HFFc6 (cell line): ENCODE results near the gene CENPA. TPM values are rescaled to one million over a fixed set of nuclear protein-coding genes. Genes with fewer than 3 reads are reported as not detected.
"Not testable (repeated sequence)": the region's sequence is repeated elsewhere in the genome, so short reads cannot be mapped to it uniquely, and the experiment has no call there.

Experiments
- DNase-seq: peaks from one replicate; pipeline ENCODE4 v3.0.0-alpha.2; 2018
- H3K27ac Mint-ChIP-seq: 2 replicates; pipeline ENCODE4 v1.8.0; 2020; ENCODE audit warnings: mild to moderate bottlenecking, mixed read lengths
- H3K27me3 Mint-ChIP-seq: 2 replicates; pipeline ENCODE4 v1.8.0; 2021; ENCODE audit warnings: mild to moderate bottlenecking, moderate library complexity, mixed read lengths; ENCODE audit not compliant: insufficient read depth
- H3K36me3 Mint-ChIP-seq: 2 replicates; pipeline ENCODE4 v1.8.0; 2021; ENCODE audit warnings: low read depth, mixed read lengths
- H3K4me1 Mint-ChIP-seq: 2 replicates; pipeline ENCODE4 v1.8.0; 2020; ENCODE audit warnings: low read depth, mixed read lengths
- H3K4me3 Mint-ChIP-seq: 2 replicates; pipeline ENCODE4 v1.8.0; 2020; ENCODE audit warnings: mild to moderate bottlenecking, moderate library complexity, mixed read lengths
- H3K9me3 Mint-ChIP-seq: 2 replicates; pipeline ENCODE4 v1.8.0; 2020; ENCODE audit warnings: mild to moderate bottlenecking, mixed read lengths
- total RNA-seq, 6 experiments: library from RNA; stranded (reverse); fragmentation: NEBNext Ultra II Directional; extraction: Animal tissue kit (Norgen Biotek cat#: 25700); gene quantifications; 2 replicates in 1 of 6; 3 replicates in 5 of 6; pipeline ENCODE4 v1.2.3, GENCODE V29; 2021
- TF ChIP-seq, protein P1 (sequence below): fragments of 200-600 bp; sonication (generic); IDR thresholded peaks from 2 replicates; pipeline ENCODE4 v1.5.0; 2021; ENCODE audit warnings: antibody characterized with exemption, mild to moderate bottlenecking

The CENPA gene
- total RNA-seq, 6 experiments from 2014 or later, result 8.7 to 20.4 (median 17.5) TPM

DNA sequence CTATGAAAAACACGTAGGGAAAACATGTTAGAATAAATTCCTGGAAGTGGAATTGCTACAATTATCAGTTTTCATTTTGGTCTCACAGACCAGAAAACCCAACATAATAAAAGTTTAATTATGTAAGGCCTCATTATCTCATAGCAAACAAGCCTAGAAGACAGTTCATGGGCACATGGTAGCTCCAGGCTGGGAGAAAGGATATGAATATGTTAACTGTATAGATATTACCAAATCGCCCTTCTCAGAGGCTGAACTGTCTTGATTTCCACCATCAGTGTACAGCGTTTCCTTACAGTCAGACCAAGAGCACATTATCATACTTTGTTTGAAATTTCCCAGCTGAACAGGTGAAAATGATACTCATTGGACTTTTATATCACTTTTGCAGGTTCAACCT lies 38.9 kb upstream of the CENPA start:
- DNase-seq, result no peak
- peaks cover 21% of the 10 kb centered on the region for H3K4me1 Mint-ChIP-seq
- H3K9me3 Mint-ChIP-seq, result no peaks in the 10 kb centered on the region
- H3K27ac Mint-ChIP-seq, result no peak overlapping the region
- H3K27me3 Mint-ChIP-seq, result peaks cover 9% of the 10 kb centered on the region
- no peak overlapping the region for H3K4me3 Mint-ChIP-seq
- TF ChIP-seq, protein P1, sequence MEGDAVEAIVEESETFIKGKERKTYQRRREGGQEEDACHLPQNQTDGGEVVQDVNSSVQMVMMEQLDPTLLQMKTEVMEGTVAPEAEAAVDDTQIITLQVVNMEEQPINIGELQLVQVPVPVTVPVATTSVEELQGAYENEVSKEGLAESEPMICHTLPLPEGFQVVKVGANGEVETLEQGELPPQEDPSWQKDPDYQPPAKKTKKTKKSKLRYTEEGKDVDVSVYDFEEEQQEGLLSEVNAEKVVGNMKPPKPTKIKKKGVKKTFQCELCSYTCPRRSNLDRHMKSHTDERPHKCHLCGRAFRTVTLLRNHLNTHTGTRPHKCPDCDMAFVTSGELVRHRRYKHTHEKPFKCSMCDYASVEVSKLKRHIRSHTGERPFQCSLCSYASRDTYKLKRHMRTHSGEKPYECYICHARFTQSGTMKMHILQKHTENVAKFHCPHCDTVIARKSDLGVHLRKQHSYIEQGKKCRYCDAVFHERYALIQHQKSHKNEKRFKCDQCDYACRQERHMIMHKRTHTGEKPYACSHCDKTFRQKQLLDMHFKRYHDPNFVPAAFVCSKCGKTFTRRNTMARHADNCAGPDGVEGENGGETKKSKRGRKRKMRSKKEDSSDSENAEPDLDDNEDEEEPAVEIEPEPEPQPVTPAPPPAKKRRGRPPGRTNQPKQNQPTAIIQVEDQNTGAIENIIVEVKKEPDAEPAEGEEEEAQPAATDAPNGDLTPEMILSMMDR, result no peak
- H3K36me3 Mint-ChIP-seq, result peaks cover 5% of the 10 kb centered on the region; the same call in 1 of the 2 replicates

DNA sequence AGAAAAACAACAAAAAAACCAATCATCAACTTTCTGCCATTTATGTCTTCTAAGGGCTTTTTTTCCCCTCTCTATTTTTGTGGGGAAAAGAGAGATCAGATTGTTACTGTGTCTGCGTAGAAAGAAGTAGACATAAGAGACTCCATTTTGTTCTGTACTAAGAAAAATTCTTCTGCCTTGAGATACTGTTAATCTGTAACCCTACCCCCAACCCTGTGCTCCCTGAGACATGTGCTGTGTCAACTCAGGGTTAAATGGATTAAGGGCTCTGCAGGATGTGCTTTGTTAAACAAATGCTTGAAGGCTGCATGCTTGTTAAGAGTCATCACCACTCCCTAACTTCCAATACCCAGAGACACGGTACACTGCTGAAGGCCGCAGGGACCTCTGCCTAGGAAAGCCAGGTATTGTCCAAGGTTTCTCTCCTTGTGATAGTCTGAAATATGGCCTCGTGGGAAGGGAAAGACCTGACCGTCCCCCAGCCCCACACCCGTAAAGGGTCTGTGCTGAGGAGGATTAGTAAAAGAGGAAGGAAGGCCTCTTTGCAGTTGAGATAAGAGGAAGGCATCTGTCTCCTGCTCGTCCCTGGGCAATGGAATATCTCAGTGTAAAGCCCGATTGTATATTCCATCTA lies 36.0 kb upstream of the CENPA start:
- DNase-seq, result peak; percentile 25
- not testable (repeated sequence) for H3K4me3 Mint-ChIP-seq

DNA sequence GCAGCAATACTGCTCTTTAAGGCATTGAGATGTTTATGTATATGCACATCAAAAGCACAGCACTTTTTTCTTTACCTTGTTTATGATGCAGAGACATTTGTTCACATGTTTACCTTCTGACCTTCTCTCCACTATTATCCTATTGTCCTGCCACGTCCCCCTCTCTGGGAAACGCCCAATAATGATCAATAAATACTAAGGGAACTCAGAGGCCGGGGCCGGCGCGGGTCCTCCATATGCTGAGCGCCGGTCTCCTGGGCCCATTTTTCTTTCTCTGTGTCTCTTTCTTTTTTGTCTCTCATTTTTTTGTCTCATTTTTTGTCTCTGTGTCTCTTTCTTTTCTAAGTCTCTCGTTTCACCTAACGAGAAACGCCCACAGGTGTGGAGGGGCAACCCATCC lies 35.4 kb upstream of the CENPA start:
- not testable (repeated sequence) for H3K36me3 Mint-ChIP-seq, H3K4me3 Mint-ChIP-seq, H3K9me3 Mint-ChIP-seq, DNase-seq
- Mint-ChIP-seq H3K27me3 (peaks cover 14% of the 10 kb centered on the region), H3K27ac (0 out of 2 replicates have a peak overlapping the region, but pooled peaks have one; percentile 60), H3K4me1 (peaks cover 21% of the 10 kb centered on the region)

More for the DNA sequence above, 36.0 kb upstream of the CENPA start:
- peaks cover 21% of the 10 kb centered on the region for H3K4me1 Mint-ChIP-seq
- not testable (repeated sequence) for H3K36me3 Mint-ChIP-seq, H3K9me3 Mint-ChIP-seq, H3K27me3 Mint-ChIP-seq
- peak overlapping the region; percentile 60; the same call in 1 of the 2 replicates for H3K27ac Mint-ChIP-seq

DNA sequence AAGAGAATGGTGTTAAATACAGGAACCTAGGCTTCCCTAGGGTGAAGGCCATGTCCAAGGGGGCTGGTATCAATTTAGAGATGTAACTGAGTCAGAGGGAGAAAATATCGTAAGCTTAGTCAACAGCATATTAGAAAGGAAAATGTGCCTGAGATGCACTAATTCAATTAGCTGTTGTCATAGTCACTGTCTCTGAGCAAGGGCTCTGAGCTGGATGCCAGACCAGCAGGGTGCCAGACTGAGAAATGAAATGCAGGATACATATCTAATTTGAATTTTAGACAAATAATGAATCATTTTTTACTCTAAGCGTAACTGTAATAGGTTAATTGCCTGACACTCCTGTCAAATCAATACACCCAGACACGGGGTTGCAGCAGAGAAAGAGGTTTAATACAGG lies 33.2 kb upstream of the CENPA start:
- H3K4me1 Mint-ChIP-seq, result peaks cover 26% of the 10 kb centered on the region
- no peak overlapping the region for H3K4me3 Mint-ChIP-seq
- no peak overlapping the region for H3K27ac Mint-ChIP-seq
- no peaks in the 10 kb centered on the region for H3K9me3 Mint-ChIP-seq
- DNase-seq, result no peak
- peaks cover 5% of the 10 kb centered on the region; the same call in 1 of the 2 replicates for H3K36me3 Mint-ChIP-seq
- TF ChIP-seq, protein P1, result no peak
- peaks cover 11% of the 10 kb centered on the region for H3K27me3 Mint-ChIP-seq

DNA sequence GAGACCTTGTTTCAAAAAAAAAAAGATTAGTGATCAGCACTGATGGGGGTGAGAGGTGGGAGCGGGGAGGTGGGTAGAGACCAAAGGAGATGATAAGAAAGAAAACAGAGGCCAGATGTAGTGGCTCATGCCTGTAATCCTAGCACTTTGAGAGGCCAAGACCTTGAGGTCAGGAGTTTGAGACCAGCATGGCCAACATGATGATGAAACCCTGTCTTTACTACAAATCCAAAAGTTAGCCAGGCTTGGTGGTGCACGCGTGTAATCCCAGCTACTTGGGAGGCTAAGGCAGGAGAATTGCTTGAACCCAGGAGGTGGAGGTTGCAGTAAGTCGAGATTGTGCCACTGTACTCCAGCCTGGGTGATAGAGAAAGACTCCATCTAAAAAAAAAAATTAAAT lies 31.3 kb upstream of the CENPA start:
- peaks cover 5% of the 10 kb centered on the region; the same call in 1 of the 2 replicates for H3K36me3 Mint-ChIP-seq
- no peaks in the 10 kb centered on the region for H3K9me3 Mint-ChIP-seq
- DNase-seq, result no peak
- peaks cover 36% of the 10 kb centered on the region for H3K4me1 Mint-ChIP-seq
- no peak overlapping the region for H3K27ac Mint-ChIP-seq
- no peak overlapping the region for H3K4me3 Mint-ChIP-seq
- H3K27me3 Mint-ChIP-seq, result peaks cover 10% of the 10 kb centered on the region
- TF ChIP-seq, protein P1, result no peak

DNA sequence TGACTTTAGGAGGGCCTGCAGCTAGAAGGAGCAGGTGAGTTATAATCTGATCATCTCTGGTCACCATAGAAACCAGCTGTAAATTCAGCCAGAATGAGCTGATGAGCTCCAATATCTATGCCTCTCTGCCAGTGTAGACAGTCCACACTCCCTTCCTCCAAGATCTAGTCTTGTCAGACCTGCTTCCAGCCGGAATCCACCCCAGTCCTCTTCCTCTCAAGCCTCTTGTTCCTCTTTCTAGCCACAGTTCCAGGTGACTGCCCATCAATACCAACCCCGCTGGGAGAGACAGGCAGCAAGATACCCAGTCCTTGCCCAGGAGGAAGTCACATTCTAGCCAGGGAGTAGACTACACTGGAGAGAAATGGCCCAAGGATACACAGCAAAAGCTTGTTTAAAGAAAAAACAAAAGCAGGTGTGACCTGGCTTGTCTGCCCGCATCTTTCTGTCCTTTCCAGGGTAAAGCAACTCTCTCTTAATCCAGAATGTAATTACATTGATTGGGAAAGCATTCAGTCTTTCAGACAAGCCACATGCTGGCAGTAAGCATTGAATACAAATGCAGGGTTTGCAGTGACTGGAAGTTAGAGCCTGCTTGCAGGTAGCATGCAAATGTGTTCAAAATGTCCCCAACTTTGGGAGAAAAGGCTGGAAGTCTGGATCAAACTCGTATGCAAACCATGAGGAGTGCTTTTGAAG lies 30.7 kb upstream of the CENPA start:
- no peak for DNase-seq
- H3K27me3 Mint-ChIP-seq, result peaks cover 10% of the 10 kb centered on the region
- no peak overlapping the region for H3K27ac Mint-ChIP-seq
- H3K9me3 Mint-ChIP-seq, result no peaks in the 10 kb centered on the region
- H3K4me1 Mint-ChIP-seq, result peaks cover 30% of the 10 kb centered on the region
- H3K4me3 Mint-ChIP-seq, result no peak overlapping the region
- TF ChIP-seq, protein P1, result no peak
- peaks cover 5% of the 10 kb centered on the region; the same call in 1 of the 2 replicates for H3K36me3 Mint-ChIP-seq
